Suprapubic skin (tissue), 4 donors: ENCODE results near the gene PRSS12. TPM values are rescaled to one million over a fixed set of nuclear protein-coding genes. Genes with fewer than 3 reads are reported as not detected.

Experiments used
- DNase-seq, 2 donors: peaks; one replicate each; pipeline ENCODE4 v3.0.0-alpha.2; 2019; ENCODE audit warnings: low spot score in 2 of 2
- H3K27ac ChIP-seq: fragments of 200-600 bp; sonication (generic); one replicate; pipeline ENCODE4 v1.5.1; 2019
- H3K27me3 ChIP-seq: fragments of 200-600 bp; sonication (generic); one replicate; pipeline ENCODE4 v1.5.1; 2019
- H3K36me3 ChIP-seq: fragments of 200-600 bp; sonication (generic); one replicate; pipeline ENCODE4 v1.5.1; 2019
- H3K4me1 ChIP-seq: fragments of 200-600 bp; sonication (generic); one replicate; pipeline ENCODE4 v1.5.1; 2019
- H3K4me3 ChIP-seq: fragments of 200-600 bp; sonication (generic); one replicate; pipeline ENCODE4 v1.5.1; 2019; ENCODE audit warnings: mild to moderate bottlenecking
- H3K9me3 ChIP-seq: fragments of 200-600 bp; sonication (generic); one replicate; pipeline ENCODE4 v1.5.1; 2019
- EP300 ChIP-seq: sonication (generic); formaldehyde crosslinking; IDR thresholded peaks from one replicate; pipeline ENCODE4 v1.6.1; 2017; ENCODE audit warnings: antibody characterized with exemption
- POLR2A ChIP-seq, 2 donors: fragments of 450-650 bp; IDR thresholded peaks; one replicate each; pipeline ENCODE4 v1.6.1; 2017; ENCODE audit warnings: antibody characterized with exemption in 2 of 2, mild to moderate bottlenecking in 2 of 2, moderate library complexity in 2 of 2
- POLR2AphosphoS5 ChIP-seq, 3 donors: sonication (generic); formaldehyde crosslinking; IDR thresholded peaks; one replicate each; pipeline ENCODE4 v1.6.1; 2017; ENCODE audit warnings: antibody characterized with exemption in 3 of 3
- WGBS: methylation state at CpG from one replicate; pipeline ENCODE4 v1.1.5; 2018; 5-methylcytosine and 5-hydroxymethylcytosine counted together
- total RNA-seq, 4 donors: library from RNA; depleted of rRNA; stranded (reverse); fragments of >200 nt; gene quantifications; one replicate each; pipeline ENCODE4 v1.1.0, GENCODE V29; 2016
- TF ChIP-seq, protein P1 (sequence below), 2 donors: fragments of 200-600 bp in 1 of 2; fragments of 450-650 bp in 1 of 2; sonication (generic) in 1 of 2; IDR thresholded peaks; one replicate each; pipeline ENCODE4 v1.5.1; 2016 to 2019; ENCODE audit warnings: antibody characterized with exemption in 2 of 2, mild to moderate bottlenecking in 1 of 2, moderate library complexity in 1 of 2

The PRSS12 gene
- total RNA-seq, 4 donors from 2014 or later, result 7.5 to 14.0 (median 8.7) TPM

DNA sequence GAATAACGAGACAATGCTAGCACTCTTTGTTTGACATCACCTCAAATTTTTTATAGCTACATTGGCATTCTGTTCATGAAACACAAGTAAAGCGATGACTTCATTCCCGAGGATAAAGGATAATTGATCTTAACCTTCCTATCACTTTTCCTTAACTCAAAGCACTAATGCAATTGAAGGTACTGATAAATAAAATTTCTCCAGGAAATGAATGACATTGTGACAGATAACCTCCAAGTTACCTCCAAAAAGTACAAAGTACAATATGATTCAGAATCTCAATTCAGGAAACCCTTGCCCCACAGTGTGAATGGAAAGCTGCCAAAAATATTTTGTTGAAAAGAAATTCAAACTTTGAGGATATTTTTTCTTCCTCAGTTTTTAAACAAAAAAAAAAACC is 1.8 kb downstream of the PRSS12 start:
- peaks cover 18% of the 10 kb centered on the region for H3K4me1 ChIP-seq
- no peaks in the 10 kb centered on the region for H3K9me3 ChIP-seq
- no peak overlapping the region for H3K4me3 ChIP-seq
- no peaks in the 10 kb centered on the region for H3K36me3 ChIP-seq
- DNase-seq, result no peak
- H3K27me3 ChIP-seq, result peaks cover 14% of the 10 kb centered on the region
- whole genome bisulfite sequencing, result 58% methylated on average over 3 of the region's 3 CpGs
- H3K27ac ChIP-seq, result no peak overlapping the region
- TF ChIP-seq EP300 (no peak), POLR2A (IDR thresholded peaks at IDR 0.05) (no peak), POLR2AphosphoS5 (IDR thresholded peaks at IDR 0.05) (no peak)
- TF ChIP-seq, protein P1, sequence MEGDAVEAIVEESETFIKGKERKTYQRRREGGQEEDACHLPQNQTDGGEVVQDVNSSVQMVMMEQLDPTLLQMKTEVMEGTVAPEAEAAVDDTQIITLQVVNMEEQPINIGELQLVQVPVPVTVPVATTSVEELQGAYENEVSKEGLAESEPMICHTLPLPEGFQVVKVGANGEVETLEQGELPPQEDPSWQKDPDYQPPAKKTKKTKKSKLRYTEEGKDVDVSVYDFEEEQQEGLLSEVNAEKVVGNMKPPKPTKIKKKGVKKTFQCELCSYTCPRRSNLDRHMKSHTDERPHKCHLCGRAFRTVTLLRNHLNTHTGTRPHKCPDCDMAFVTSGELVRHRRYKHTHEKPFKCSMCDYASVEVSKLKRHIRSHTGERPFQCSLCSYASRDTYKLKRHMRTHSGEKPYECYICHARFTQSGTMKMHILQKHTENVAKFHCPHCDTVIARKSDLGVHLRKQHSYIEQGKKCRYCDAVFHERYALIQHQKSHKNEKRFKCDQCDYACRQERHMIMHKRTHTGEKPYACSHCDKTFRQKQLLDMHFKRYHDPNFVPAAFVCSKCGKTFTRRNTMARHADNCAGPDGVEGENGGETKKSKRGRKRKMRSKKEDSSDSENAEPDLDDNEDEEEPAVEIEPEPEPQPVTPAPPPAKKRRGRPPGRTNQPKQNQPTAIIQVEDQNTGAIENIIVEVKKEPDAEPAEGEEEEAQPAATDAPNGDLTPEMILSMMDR (IDR thresholded peaks at IDR 0.05), result no peak

DNA sequence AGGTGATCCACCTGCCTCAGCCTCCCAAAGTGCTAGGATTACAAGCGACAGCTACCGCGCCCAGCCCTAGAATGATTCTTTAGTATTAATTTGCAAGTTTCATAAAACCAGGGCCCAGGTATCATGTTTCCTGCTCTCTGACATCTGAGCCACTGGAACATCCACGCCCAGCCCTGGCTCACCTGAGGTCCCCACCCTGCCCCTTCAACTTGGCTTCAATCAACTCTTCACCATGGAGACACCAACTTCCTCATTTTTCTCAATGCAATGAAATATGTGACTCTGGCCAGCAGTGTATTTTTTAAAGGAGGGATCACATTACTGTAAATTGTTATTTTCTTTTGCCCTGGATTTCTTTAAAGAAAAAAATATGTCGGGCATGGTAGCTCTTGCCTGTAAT is 3.9 kb downstream of the PRSS12 start:
- TF ChIP-seq EP300, result no peak
- no peak for TF ChIP-seq POLR2AphosphoS5 (IDR thresholded peaks at IDR 0.05)
- TF ChIP-seq POLR2A (IDR thresholded peaks at IDR 0.05), result no peak
- TF ChIP-seq, protein P1 (IDR thresholded peaks at IDR 0.05), result no peak
- peaks cover 18% of the 10 kb centered on the region for H3K4me1 ChIP-seq
- DNase-seq, result no peak

DNA sequence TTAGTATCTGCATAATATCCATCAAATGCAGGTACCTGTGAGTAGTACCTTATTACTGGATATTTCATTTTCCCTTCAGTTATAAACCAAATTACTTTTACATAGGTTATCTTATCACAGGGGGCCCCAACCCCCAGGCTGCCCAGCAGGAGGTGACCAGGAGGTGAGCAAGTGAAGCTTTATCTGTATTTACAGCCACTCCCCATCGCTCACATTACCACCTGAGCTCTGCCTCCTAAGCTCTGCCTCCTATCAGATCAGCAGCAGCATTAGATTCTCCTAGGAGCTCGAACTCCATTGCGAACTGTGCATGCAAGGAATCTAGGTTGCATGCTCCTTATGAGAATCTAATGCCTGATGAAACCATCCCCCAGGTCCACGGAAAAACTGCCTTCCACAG is 6.3 kb downstream of the PRSS12 start:
- no peaks in the 10 kb centered on the region for H3K9me3 ChIP-seq
- no peak for TF ChIP-seq POLR2AphosphoS5 (IDR thresholded peaks at IDR 0.05)
- no peak for TF ChIP-seq POLR2A (IDR thresholded peaks at IDR 0.05)
- TF ChIP-seq, protein P1 (IDR thresholded peaks at IDR 0.05), result no peak
- no peak for TF ChIP-seq EP300
- DNase-seq, result no peak
- WGBS, result 98% methylated on average over 4 of the region's 4 CpGs
- H3K27ac ChIP-seq, result no peak overlapping the region
- H3K4me1 ChIP-seq, result no peaks in the 10 kb centered on the region
- H3K4me3 ChIP-seq, result no peak overlapping the region
- H3K36me3 ChIP-seq, result no peaks in the 10 kb centered on the region
- H3K27me3 ChIP-seq, result no peaks in the 10 kb centered on the region

More for the DNA sequence above, 3.9 kb downstream of the PRSS12 start:
- Histone ChIP-seq H3K9me3 (no peaks in the 10 kb centered on the region), H3K36me3 (no peaks in the 10 kb centered on the region), H3K4me3 (no peak overlapping the region), H3K27me3 (peaks cover 12% of the 10 kb centered on the region), H3K27ac (no peak overlapping the region)
- 42% methylated on average over 5 of the region's 5 CpGs for WGBS

DNA sequence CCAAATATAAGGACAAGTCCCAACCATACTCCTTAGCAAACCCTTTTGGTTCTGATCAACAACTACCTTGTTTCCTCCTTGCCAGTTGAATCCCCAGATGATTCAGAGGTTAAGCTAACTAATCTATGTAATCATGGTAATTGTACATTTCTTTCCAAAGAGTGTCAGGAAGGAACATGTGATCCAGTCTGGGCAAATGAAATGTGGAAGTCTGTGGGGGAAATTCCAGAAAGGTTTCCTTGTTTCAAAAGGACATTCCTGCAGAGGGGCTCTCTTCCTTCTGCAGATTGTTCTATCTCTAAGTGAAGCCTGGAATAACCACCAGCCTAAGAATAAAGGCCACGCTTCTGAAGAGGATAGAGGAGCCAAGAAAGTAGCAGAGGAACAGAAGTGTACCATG is 7.0 kb downstream of the PRSS12 start:
- DNase-seq, result no peak
- Histone ChIP-seq H3K4me3 (no peak overlapping the region), H3K9me3 (no peaks in the 10 kb centered on the region), H3K36me3 (no peaks in the 10 kb centered on the region), H3K27me3 (no peaks in the 10 kb centered on the region), H3K27ac (no peak overlapping the region), H3K4me1 (no peaks in the 10 kb centered on the region)
- 67% methylated on average over 1 of the region's 1 CpG for WGBS
- TF ChIP-seq POLR2AphosphoS5 (IDR thresholded peaks at IDR 0.05) (no peak), POLR2A (IDR thresholded peaks at IDR 0.05) (no peak), EP300 (no peak)
- TF ChIP-seq, protein P1 (IDR thresholded peaks at IDR 0.05), result no peak

DNA sequence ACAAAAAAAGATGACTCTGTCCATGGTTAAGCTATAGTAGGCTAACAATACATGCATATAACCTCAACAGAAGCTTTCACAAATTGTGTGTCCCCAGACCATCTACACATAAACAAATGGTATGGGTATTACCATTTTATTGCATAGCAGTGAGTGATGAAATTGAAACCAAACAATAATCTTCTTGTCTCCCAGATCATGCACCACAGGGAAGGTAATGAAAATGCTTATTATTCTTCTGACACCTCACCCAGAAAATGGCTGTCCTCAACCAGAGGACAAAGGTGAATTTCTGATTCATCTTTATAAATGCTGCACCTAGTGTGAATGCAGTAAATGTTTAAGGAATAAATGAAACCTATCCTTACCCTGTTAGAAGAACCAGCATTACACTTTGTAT is 8.0 kb downstream of the PRSS12 start:
- no peak for DNase-seq
- no peak overlapping the region for H3K4me3 ChIP-seq
- H3K36me3 ChIP-seq, result no peaks in the 10 kb centered on the region
- no peak overlapping the region for H3K27ac ChIP-seq
- no peaks in the 10 kb centered on the region for H3K27me3 ChIP-seq
- TF ChIP-seq, protein P1 (IDR thresholded peaks at IDR 0.05), result no peak
- TF ChIP-seq POLR2AphosphoS5 (IDR thresholded peaks at IDR 0.05), result no peak
- no peak for TF ChIP-seq EP300
- TF ChIP-seq POLR2A (IDR thresholded peaks at IDR 0.05), result no peak
- no peaks in the 10 kb centered on the region for H3K9me3 ChIP-seq
- H3K4me1 ChIP-seq, result no peaks in the 10 kb centered on the region
